Activated CD4-positive, CD25-positive, alpha-beta regulatory T cell treated with anti-CD3 and anti-CD28 coated beads, Interleukin-2, amount 50 U/mL, for 16 hours (primary cell): ENCODE data around the gene SYT1.
"Not testable (repeated sequence)": the region's sequence is repeated elsewhere in the genome, so short reads cannot be mapped to it uniquely, and the experiment has no call there.

Experiments used
- DNase-seq: peaks from one replicate; pipeline ENCODE4 v3.0.0-alpha.2; 2020; ENCODE audit warnings: low read depth, low spot score

Gene SYT1

GRCh38 chr12:79393842-79394241, 529.3 kb downstream of the SYT1 start:
- DNase-seq: no peak

GRCh38 chr12:79397609-79398008, 533.0 kb downstream of the SYT1 start:
- DNase-seq: no peak

GRCh38 chr12:79400481-79400880, 535.9 kb downstream of the SYT1 start:
- DNase-seq: no peak

- no peak for DNase-seq
Measured at GRCh38 chr12:79402606-79403005, 538.0 kb downstream of the SYT1 start.

GRCh38 chr12:79406993-79407392, 542.4 kb downstream of the SYT1 start:
- no peak for DNase-seq

GRCh38 chr12:79407671-79408622, 543.4 kb downstream of the SYT1 start:
- no peak for DNase-seq

- DNase-seq: no peak
Measured at GRCh38 chr12:79408689-79409088, 544.1 kb downstream of the SYT1 start.

GRCh38 chr12:79409562-79409961, 545.0 kb downstream of the SYT1 start:
- no peak for DNase-seq

- DNase-seq: no peak
Measured at GRCh38 chr12:79411791-79412190, 547.2 kb downstream of the SYT1 start.

GRCh38 chr12:79413796-79414195, 549.2 kb downstream of the SYT1 start:
- no peak for DNase-seq

GRCh38 chr12:79414252-79414651, 549.7 kb downstream of the SYT1 start:
- no peak for DNase-seq

- DNase-seq: no peak
Measured at GRCh38 chr12:79415321-79415720, 550.7 kb downstream of the SYT1 start.

GRCh38 chr12:79415746-79416435, 551.3 kb downstream of the SYT1 start:
- DNase-seq: no peak

- no peak for DNase-seq
Measured at GRCh38 chr12:79420146-79420618, 555.6 kb downstream of the SYT1 start.

GRCh38 chr12:79421236-79421740, 556.7 kb downstream of the SYT1 start:
- no peak for DNase-seq

- DNase-seq: no peak
Measured at GRCh38 chr12:79422060-79422812, 557.7 kb downstream of the SYT1 start.

GRCh38 chr12:79423560-79423959, 559.0 kb downstream of the SYT1 start:
- DNase-seq: no peak

- no peak for DNase-seq
Measured at GRCh38 chr12:79424109-79424721, 559.6 kb downstream of the SYT1 start.

GRCh38 chr12:79426121-79426520, 561.5 kb downstream of the SYT1 start:
- DNase-seq: no peak

GRCh38 chr12:79426744-79427143, 562.2 kb downstream of the SYT1 start:
- not testable (repeated sequence) for DNase-seq

- no peak for DNase-seq
Measured at GRCh38 chr12:79433465-79434072, 569.0 kb downstream of the SYT1 start.
